ENCODE measurements around the gene ERBB4. TPM values are rescaled to one million over a fixed set of nuclear protein-coding genes. Genes with fewer than 3 reads are reported as not detected.

Gene ERBB4
- polyA plus RNA-seq, 1 of the 3 experiments (the other 2 are of a cell fraction), result 0.05 TPM

- no peaks in the 10 kb centered on the region for H4K20me1 ChIP-seq (ENCODE audit: insufficient read depth)
- CTCF ChIA-PET, result no interaction called here
- 76% methylated on average over 1 of the region's 1 CpG for WGBS (ENCODE audit: low lambda C conversion rate)
Observed at GRCh38 chr2:212073360-212073759, 465.2 kb downstream of the ERBB4 start.

More at GRCh38 chr2:212073360-212073759, 465.2 kb downstream of the ERBB4 start:
- H3F3A ChIP-seq (replicated peaks; ENCODE audit: insufficient read depth), result no peaks in the 10 kb centered on the region
- H2AFZ ChIP-seq (ENCODE audit: low read depth), result no peak overlapping the region
- no peaks in the 10 kb centered on the region for H3K79me2 ChIP-seq (ENCODE audit: insufficient read depth)
- H3K9me2 ChIP-seq, result no peaks in the 10 kb centered on the region; the same call in 1 of the 2 replicates
- TF ChIP-seq REST (IDR thresholded peaks at IDR 0.05; ENCODE audit: low read depth, low read length), result no peak
- no peak for TF ChIP-seq RFX5 (IDR thresholded peaks at IDR 0.05; ENCODE audit: low read length)
- no peak for TF ChIP-seq CHD2 (IDR thresholded peaks at IDR 0.05; ENCODE audit: low read length, partially characterized antibody)
- TF ChIP-seq IRF3 (IDR thresholded peaks at IDR 0.05; ENCODE audit: low read depth, low read length), result no peak
- TF ChIP-seq FOSL2 (IDR thresholded peaks at IDR 0.05; ENCODE audit: borderline replicate concordance, low read depth), result no peak
- no peak for TF ChIP-seq MAX (IDR thresholded peaks at IDR 0.05; ENCODE audit: low read depth)
- TF ChIP-seq PBX3 (IDR thresholded peaks at IDR 0.05), result no peak
- TF ChIP-seq POLR2AphosphoS5 (IDR thresholded peaks at IDR 0.05; ENCODE audit: low read depth, low read length), result no peak
- TF ChIP-seq FOXM1 (IDR thresholded peaks at IDR 0.05; ENCODE audit: low read depth), result no peak
- TF ChIP-seq ZBTB33 (IDR thresholded peaks at IDR 0.05; ENCODE audit: borderline replicate concordance, low read depth), result no peak
- TF ChIP-seq ELF1 (IDR thresholded peaks at IDR 0.05), result no peak
- no peak for TF ChIP-seq EZH2phosphoT487 (IDR thresholded peaks at IDR 0.05; ENCODE audit: borderline replicate concordance, low read depth)
- no peak for TF ChIP-seq EP300 (IDR thresholded peaks at IDR 0.05; ENCODE audit: borderline replicate concordance in 1 of 2, low read depth in 1 of 2, low read length in 1 of 2)
- TF ChIP-seq TCF12 (IDR thresholded peaks at IDR 0.05), result no peak
- no peaks in the 10 kb centered on the region for H3K4me1 ChIP-seq (ENCODE audit: control insufficient read depth in 1 of 2, insufficient read depth in 2 of 2, low read depth in 1 of 2, low read length in 1 of 2)
- POLR2A ChIA-PET, result no interaction called here
- H3K9ac ChIP-seq, result no peak overlapping the region
- H3K4me2 ChIP-seq, result no peak overlapping the region
- no peaks in the 10 kb centered on the region for H3K27me3 ChIP-seq (ENCODE audit: insufficient read depth)
- H3K36me3 ChIP-seq (replicated peaks in 1 of 2; ENCODE audit: control insufficient read depth in 1 of 2, insufficient read depth in 2 of 2, low read length in 1 of 2), result no peaks in the 10 kb centered on the region
- no peak overlapping the region for H3K4me3 ChIP-seq (ENCODE audit: low read depth in 2 of 2, low read length in 1 of 2)
- no peaks in the 10 kb centered on the region for H3K9me3 ChIP-seq
- no peak for DNase-seq
- no peak overlapping the region for H3K27ac ChIP-seq (ENCODE audit: low read depth in 2 of 2, low read length in 1 of 2)

Data from SK-N-SH (cell line).